Measurements from ENCODE around the gene KIF25. TPM values are rescaled to one million over a fixed set of nuclear protein-coding genes. Genes with fewer than 3 reads are reported as not detected.

The KIF25 gene
- total and polyA plus RNA-seq, 4 donors, result 0.05 TPM; not detected in 3

GRCh38 chr6:168022488-168023321 lies 25.2 kb downstream of the KIF25 start (continued):
- no peak for TF ChIP-seq RAD21 (IDR thresholded peaks at IDR 0.05)

GRCh38 chr6:168024951-168025510 lies 27.6 kb downstream of the KIF25 start:
- TF ChIP-seq NR2F2 (IDR thresholded peaks at IDR 0.05), result no peak
- no peak for TF ChIP-seq FOXA2 (IDR thresholded peaks at IDR 0.05)
- Histone ChIP-seq H3K4me3 (ENCODE audit: low read depth in 1 of 3, low read length in 3 of 3) (no peak overlapping the region), H3K4me1 (ENCODE audit: control insufficient read depth in 4 of 4, insufficient read depth in 4 of 4, low read length in 3 of 4) (peaks cover 3 to 14% (median 11%) of the 10 kb centered on the region in 4 donors), H3K9me3 (ENCODE audit: control insufficient read depth in 4 of 4, low read length in 3 of 4) (no peaks in the 10 kb centered on the region), H3K36me3 (ENCODE audit: control insufficient read depth in 4 of 4, insufficient read depth in 3 of 4, low read depth in 1 of 4, low read length in 3 of 4) (no peaks in the 10 kb centered on the region), H3K27ac (ENCODE audit: low read depth in 1 of 2, low read length in 2 of 2) (no peak overlapping the region), H3K9ac (ENCODE audit: low read depth in 1 of 2, low read length in 2 of 2) (no peak overlapping the region), H3K27me3 (ENCODE audit: control insufficient read depth in 4 of 4, insufficient read depth in 4 of 4, low read length in 3 of 4) (no peaks in the 10 kb centered on the region)
- no peak for DNase-seq (ENCODE audit: low spot score)
- WGBS, result 94% methylated on average over 18 of the region's 18 CpGs

- Histone ChIP-seq H3K36me3 (ENCODE audit: control insufficient read depth in 4 of 4, insufficient read depth in 3 of 4, low read depth in 1 of 4, low read length in 3 of 4) (no peaks in the 10 kb centered on the region), H3K27me3 (ENCODE audit: control insufficient read depth in 4 of 4, insufficient read depth in 4 of 4, low read length in 3 of 4) (no peaks in the 10 kb centered on the region), H3K4me1 (ENCODE audit: control insufficient read depth in 4 of 4, insufficient read depth in 4 of 4, low read length in 3 of 4) (peaks cover 3 to 14% (median 11%) of the 10 kb centered on the region in 4 donors), H3K9me3 (ENCODE audit: control insufficient read depth in 4 of 4, low read length in 3 of 4) (no peaks in the 10 kb centered on the region), H3K4me3 (ENCODE audit: low read depth in 1 of 3, low read length in 3 of 3) (no peak overlapping the region), H3K9ac (ENCODE audit: low read depth in 1 of 2, low read length in 2 of 2) (no peak overlapping the region), H3K27ac (ENCODE audit: low read depth in 1 of 2, low read length in 2 of 2) (no peak overlapping the region)
- no peak for DNase-seq (ENCODE audit: low spot score)
- WGBS, result 93% methylated on average over 20 of the region's 20 CpGs
- TF ChIP-seq TAF1 (conservative IDR thresholded peaks at IDR 0.05), result no peak
- TF ChIP-seq HNF4A (conservative IDR thresholded peaks at IDR 0.05), result no peak
- TF ChIP-seq CTCF (IDR thresholded peaks at IDR 0.05; ENCODE audit: low read depth, low read length, missing input control), result no peak
- no peak for TF ChIP-seq MAX (IDR thresholded peaks at IDR 0.05)
- TF ChIP-seq RXRA (IDR thresholded peaks at IDR 0.05), result no peak
- no peak for TF ChIP-seq SP1 (IDR thresholded peaks at IDR 0.05)
- no peak for TF ChIP-seq YY1 (IDR thresholded peaks at IDR 0.05)
- TF ChIP-seq REST (IDR thresholded peaks at IDR 0.05), result no peak
- TF ChIP-seq HNF4G (IDR thresholded peaks at IDR 0.05), result no peak
- TF ChIP-seq FOXA1 (IDR thresholded peaks at IDR 0.05), result no peak
Measured at GRCh38 chr6:168025831-168026710, 28.6 kb downstream of the KIF25 start.
